Stimulated activated CD4-positive, alpha-beta T cell treated with anti-CD3 and anti-CD28 coated beads, Interleukin-4, amount 100 ng/mL, for 4 hours (primary cell): Measurements from ENCODE around the gene PRR29.
"Not testable (repeated sequence)": the region's sequence is repeated elsewhere in the genome, so short reads cannot be mapped to it uniquely, and the experiment has no call there.

Experiments
- DNase-seq, 2 experiments: peaks; one replicate each; pipeline ENCODE4 v3.0.0-alpha.2; 2020

The PRR29 gene

GRCh38 chr17:64016974-64017373, 18.8 kb downstream of the PRR29 start:
- no peak for DNase-seq

- DNase-seq: no peak
These were observed 19.3 kb downstream of the PRR29 start for GRCh38 chr17:64017381-64017980.

- DNase-seq: not testable (repeated sequence)
These were observed 21.4 kb downstream of the PRR29 start for GRCh38 chr17:64019551-64019961.

GRCh38 chr17:64020056-64020766, 22.1 kb downstream of the PRR29 start, which contains the start of gene ICAM2:
ICAM2 (minus strand) TSS chr17:64020633; CDS start chr17:64006691, 13,942 bp downstream.
- peak; percentile 72 to 89 for DNase-seq

- DNase-seq: peak in 1 of 2 experiments; percentile 25
These were observed 24.5 kb downstream of the PRR29 start for GRCh38 chr17:64022611-64023063.

- no peak for DNase-seq
These were observed 26.1 kb downstream of the PRR29 start for GRCh38 chr17:64024215-64024654.

GRCh38 chr17:64024781-64025731, 26.9 kb downstream of the PRR29 start:
- peak; percentile 23 for DNase-seq

GRCh38 chr17:64025732-64026294, 27.7 kb downstream of the PRR29 start:
- DNase-seq: peak; percentile 78 to 89

- DNase-seq: peak; percentile 61
These were observed 30.8 kb downstream of the PRR29 start for GRCh38 chr17:64028874-64029464.

GRCh38 chr17:64032081-64032480, 33.9 kb downstream of the PRR29 start:
- DNase-seq: no peak

- no peak for DNase-seq
These were observed 38.2 kb downstream of the PRR29 start for GRCh38 chr17:64036198-64036922.

GRCh38 chr17:64037180-64037579, 39.0 kb downstream of the PRR29 start:
- DNase-seq: no peak

- no peak for DNase-seq
These were observed 39.7 kb downstream of the PRR29 start for GRCh38 chr17:64037802-64038201.

- DNase-seq: no peak
These were observed 40.4 kb downstream of the PRR29 start for GRCh38 chr17:64038331-64039105.

GRCh38 chr17:64039106-64039400, 40.9 kb downstream of the PRR29 start:
- no peak for DNase-seq

- DNase-seq: no peak
These were observed 42.1 kb downstream of the PRR29 start for GRCh38 chr17:64040206-64040605.

GRCh38 chr17:64041912-64042311, 43.8 kb downstream of the PRR29 start:
- no peak for DNase-seq

- no peak for DNase-seq
These were observed 44.7 kb downstream of the PRR29 start for GRCh38 chr17:64042700-64043485.

GRCh38 chr17:64045176-64045575, 47.0 kb downstream of the PRR29 start:
- DNase-seq: no peak

- no peak for DNase-seq
These were observed 50.7 kb downstream of the PRR29 start for GRCh38 chr17:64048805-64049204.
